CD4-positive, alpha-beta memory T cell (primary cell): ENCODE measurements around the gene APEX1. TPM values are rescaled to one million over a fixed set of nuclear protein-coding genes. Genes with fewer than 3 reads are reported as not detected.

ENCODE experiments used
- CTCF ChIA-PET: fragments of 350-600 bp; sonication (Branson Sonifier 250); formaldehyde crosslinking; loops from one replicate; lab custom pipeline; 2021; ENCODE audit warnings: inconsistent platforms; ENCODE audit not compliant: partially characterized antibody; lab: Charles Lee
- POLR2A ChIA-PET: fragments of 350-600 bp; sonication (Branson Sonifier 250); formaldehyde crosslinking; loops from one replicate; lab custom pipeline; 2021; ENCODE audit not compliant: partially characterized antibody; lab: Charles Lee
- DNase-seq, 5 donors: peaks; one replicate each; pipeline versions ENCODE4 v3.0.0 to v3.0.0-alpha.2; 2020 to 2022; ENCODE audit warnings: mixed read lengths in 1 of 5
- H3K27ac ChIP-seq: one replicate; pipeline ENCODE4 v1.7.0; 2013; ENCODE audit warnings: low read depth, low read length
- H3K27me3 ChIP-seq: 2 replicates; pipeline ENCODE4 v1.7.0; 2013; ENCODE audit warnings: mild to moderate bottlenecking, low read length, moderate library complexity; ENCODE audit not compliant: insufficient read depth
- H3K36me3 ChIP-seq: 2 replicates; pipeline ENCODE4 v1.7.0; 2013; ENCODE audit warnings: mild to moderate bottlenecking, low read length, moderate library complexity; ENCODE audit not compliant: insufficient read depth
- H3K4me1 ChIP-seq: 2 replicates; pipeline ENCODE4 v1.7.0; 2013; ENCODE audit warnings: mild to moderate bottlenecking, low read length, moderate library complexity; ENCODE audit not compliant: insufficient read depth
- H3K4me3 ChIP-seq, 2 donors: one replicate each; pipeline ENCODE4 v1.7.0; 2013; ENCODE audit warnings: low read length in 2 of 2, mild to moderate bottlenecking in 1 of 2
- H3K9me3 ChIP-seq, 2 donors: one replicate each; pipeline ENCODE4 v1.7.0; 2013; ENCODE audit warnings: low read length in 2 of 2, control low read depth in 1 of 2; ENCODE audit not compliant: control insufficient read depth in 1 of 2
- H3K27ac Mint-ChIP-seq, 7 donors: one replicate each; pipeline ENCODE4 v1.8.0; 2020 to 2021; ENCODE audit warnings: mixed read lengths in 7 of 7, mild to moderate bottlenecking in 6 of 7, inconsistent platforms in 3 of 7, moderate library complexity in 3 of 7
- H3K27me3 Mint-ChIP-seq, 2 donors: one replicate each; pipeline ENCODE4 v1.8.0; 2020 to 2021; ENCODE audit warnings: mixed read lengths in 2 of 2
- H3K36me3 Mint-ChIP-seq, 2 donors: one replicate each; pipeline ENCODE4 v1.8.0; 2020 to 2021; ENCODE audit warnings: mixed read lengths in 2 of 2, inconsistent platforms in 1 of 2, mild to moderate bottlenecking in 1 of 2
- H3K4me1 Mint-ChIP-seq, 4 donors: one replicate each; pipeline ENCODE4 v1.8.0; 2020 to 2021; ENCODE audit warnings: mixed read lengths in 4 of 4, mild to moderate bottlenecking in 1 of 4
- H3K4me3 Mint-ChIP-seq, 8 donors: one replicate each; pipeline ENCODE4 v1.8.0; 2020 to 2021; ENCODE audit warnings: mixed read lengths in 8 of 8, mild to moderate bottlenecking in 7 of 8, moderate library complexity in 6 of 8, inconsistent platforms in 3 of 8
- H3K9me3 Mint-ChIP-seq, 8 donors: one replicate each; pipeline ENCODE4 v1.8.0; 2020 to 2021; ENCODE audit warnings: mixed read lengths in 8 of 8, mild to moderate bottlenecking in 5 of 8, inconsistent platforms in 3 of 8, moderate library complexity in 1 of 8
- intact Hi-C: fragments of 100-400 bp; cut with micrococcal nuclease; formaldehyde crosslinking; loops from one replicate; pipeline ENCODE4 v1.15.1; 2023
- polyA plus RNA-seq, 2 donors: library from polyadenylated mRNA; unstranded; fragments of 300-500 nt; fragmentation: Illumina TruSeq; gene quantifications; one replicate each; pipeline ENCODE4 v1.2.3, GENCODE V29; 2021
- total RNA-seq, 2 experiments: library from RNA; stranded (reverse); gene quantifications; one replicate each; pipeline ENCODE4 v1.2.3, GENCODE V29; 2021

APEX1 gene
- total and polyA plus RNA-seq, 4 experiments from 2014 or later, result 102 to 144 (median 122) TPM

DNA sequence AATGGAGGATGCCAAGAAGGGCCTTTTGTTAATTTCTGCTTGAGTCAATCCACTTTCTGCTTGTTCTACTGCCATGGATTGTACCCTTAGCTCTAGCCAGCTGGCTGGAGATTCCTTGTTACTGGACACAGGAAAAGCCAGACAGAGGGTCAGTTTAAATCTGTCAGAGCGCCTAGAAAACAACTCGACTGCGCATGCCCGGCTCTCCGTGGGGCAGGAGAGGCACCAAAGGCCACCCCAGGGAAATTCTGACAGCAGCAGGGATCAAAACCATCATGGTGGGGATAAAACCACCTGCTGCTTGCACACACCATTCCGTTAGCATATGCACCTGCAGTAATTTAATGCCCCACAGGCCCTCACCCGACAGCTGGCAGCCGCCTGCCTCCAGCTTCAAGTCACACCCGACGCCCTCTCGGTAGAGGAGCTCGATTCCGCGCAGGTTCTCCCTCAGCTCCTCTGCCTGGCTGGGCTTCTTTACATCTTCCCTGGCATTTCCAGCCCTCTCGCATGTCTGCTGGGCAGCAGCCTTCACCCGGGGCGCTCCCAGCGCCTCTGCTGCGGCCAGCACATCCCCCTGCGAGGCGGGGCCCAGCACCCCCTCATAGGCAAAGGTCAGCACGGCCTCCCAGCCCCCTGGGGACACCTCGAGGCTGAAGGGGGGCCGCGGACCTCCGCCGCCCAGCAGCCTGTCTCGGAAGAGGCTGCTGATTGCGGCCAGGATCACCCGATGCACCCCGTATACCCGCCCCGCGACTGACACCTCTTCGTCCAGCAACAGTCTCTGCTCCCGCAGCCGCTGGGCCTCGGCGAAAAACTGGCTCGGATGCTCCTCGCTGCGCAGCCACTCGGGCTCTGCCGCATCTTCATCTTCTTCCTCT is 20.1 kb upstream of the APEX1 start:
- POLR2A ChIA-PET, result no interaction called here
- Histone ChIP-seq H3K36me3 (no peaks in the 10 kb centered on the region), H3K4me3 (no peak overlapping the region), H3K4me1 (no peaks in the 10 kb centered on the region), H3K27ac (no peak overlapping the region), H3K27me3 (no peaks in the 10 kb centered on the region), H3K9me3 (no peaks in the 10 kb centered on the region)
- H3K4me3 Mint-ChIP-seq, result no peak overlapping the region
- H3K9me3 Mint-ChIP-seq, result no peaks in the 10 kb centered on the region
- H3K27me3 Mint-ChIP-seq, result no peaks in the 10 kb centered on the region
- peaks cover 0 to 9% (median 0%) of the 10 kb centered on the region in 4 donors for H3K4me1 Mint-ChIP-seq
- CTCF ChIA-PET, result interaction anchor here (1.2 kb wide), 1 partner anchor 19 kb away, joined by 4 read pairs; no protein-coding TSS in a partner anchor
- no peak for DNase-seq
- intact Hi-C loops, result no loop called here
- H3K27ac Mint-ChIP-seq, result no peak overlapping the region
- H3K36me3 Mint-ChIP-seq, result no peaks in the 10 kb centered on the region

DNA sequence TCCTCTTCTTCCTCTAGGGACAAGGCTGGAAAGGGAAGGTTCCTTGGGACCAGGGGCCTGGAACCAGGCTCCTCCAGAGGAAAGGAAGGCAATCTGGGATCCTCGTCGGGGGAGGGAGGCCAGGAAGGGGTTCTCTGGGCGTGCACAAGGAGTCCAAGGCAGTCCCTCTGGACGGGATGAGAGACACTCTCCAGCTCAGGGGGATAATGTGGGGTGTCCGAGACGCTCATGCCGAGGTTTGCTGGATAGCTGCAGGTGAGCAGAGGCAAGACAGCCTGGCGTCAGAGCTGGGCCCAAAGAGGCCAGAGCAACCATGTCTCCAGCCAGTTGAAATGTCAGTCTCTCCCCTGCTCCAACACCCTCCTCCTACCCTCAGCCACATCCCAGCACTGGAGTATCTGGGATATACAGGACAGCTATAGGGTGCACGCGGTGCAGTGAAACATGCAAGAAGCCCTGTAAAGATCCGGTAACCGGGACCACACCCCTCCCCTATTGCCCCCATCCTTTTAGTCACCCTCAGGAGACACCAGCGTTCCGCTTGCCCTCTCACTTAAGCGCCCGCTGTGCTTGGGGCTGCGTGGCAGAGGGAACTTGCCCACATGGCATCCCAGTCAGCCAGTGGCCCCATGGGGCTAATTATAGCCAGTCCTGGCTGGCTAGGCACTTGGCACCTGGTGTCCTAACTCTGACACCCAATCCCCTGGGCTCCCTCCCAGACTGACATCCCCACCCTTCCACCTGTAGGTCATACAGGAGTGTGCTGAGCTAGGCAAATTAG is 19.3 kb upstream of the APEX1 start, which contains the start of gene KLHL33:
KLHL33 (minus strand) TSS at position 585 of the 781 bp plus-strand sequence; CDS start at position 230, 355 bp downstream.
- Histone ChIP-seq H3K36me3 (no peaks in the 10 kb centered on the region), H3K27me3 (no peaks in the 10 kb centered on the region), H3K4me1 (peaks cover 6% of the 10 kb centered on the region), H3K9me3 (no peaks in the 10 kb centered on the region), H3K27ac (no peak within 1 kb of the TSS), H3K4me3 (no peak within 1 kb of the TSS)
- peak within 1 kb of the TSS in 1 of 7 donors; percentile 35 for H3K27ac Mint-ChIP-seq
- no peaks in the 10 kb centered on the region for H3K36me3 Mint-ChIP-seq
- H3K4me1 Mint-ChIP-seq, result peaks cover 3 to 14% (median 6%) of the 10 kb centered on the region in 4 donors
- ChIA-PET POLR2A (no interaction called here), CTCF (no interaction called here)
- H3K9me3 Mint-ChIP-seq, result no peaks in the 10 kb centered on the region
- DNase-seq, result no peak
- no peak within 1 kb of the TSS for H3K4me3 Mint-ChIP-seq
- intact Hi-C loops, result no loop called here
- no peaks in the 10 kb centered on the region for H3K27me3 Mint-ChIP-seq

- Histone ChIP-seq H3K4me1 (peaks cover 12% of the 10 kb centered on the region), H3K9me3 (no peaks in the 10 kb centered on the region), H3K27ac (no peak overlapping the region), H3K4me3 (no peak overlapping the region), H3K36me3 (no peaks in the 10 kb centered on the region), H3K27me3 (no peaks in the 10 kb centered on the region)
- no peaks in the 10 kb centered on the region for H3K27me3 Mint-ChIP-seq
- H3K4me1 Mint-ChIP-seq, result peaks cover 6 to 20% (median 10%) of the 10 kb centered on the region in 4 donors
- H3K4me3 Mint-ChIP-seq, result no peak overlapping the region
- H3K27ac Mint-ChIP-seq, result no peak overlapping the region
- H3K9me3 Mint-ChIP-seq, result no peaks in the 10 kb centered on the region
- ChIA-PET POLR2A (no interaction called here), CTCF (no interaction called here)
- H3K36me3 Mint-ChIP-seq, result no peaks in the 10 kb centered on the region
- no peak for DNase-seq
- intact Hi-C loops, result no loop called here
Observed at GRCh38 chr14:20436363-20436755, 18.7 kb upstream of the APEX1 start.

DNA sequence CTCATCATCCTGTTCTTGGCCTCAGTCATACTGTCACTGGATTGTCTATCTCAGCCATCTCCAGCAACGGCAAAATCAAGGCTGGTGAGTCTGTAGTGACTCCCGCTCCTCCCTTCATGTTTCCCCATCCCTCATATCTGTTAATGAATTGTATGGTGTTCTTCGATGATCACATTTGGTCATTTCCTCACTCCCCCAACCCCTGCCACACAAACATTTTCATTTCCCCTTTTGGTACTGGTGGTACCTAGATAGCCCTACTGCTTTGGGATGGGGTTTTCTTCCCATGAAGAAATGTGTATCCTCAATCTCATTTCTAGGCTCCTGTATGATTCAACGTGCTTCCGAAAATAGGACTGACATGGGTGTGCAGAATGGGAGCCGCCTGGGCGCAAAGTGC is 16.4 kb upstream of the APEX1 start:
- H3K27ac Mint-ChIP-seq, result no peak overlapping the region

GRCh38 chr14:20440465-20440864 is 14.6 kb upstream of the APEX1 start:
- ChIA-PET CTCF (interaction anchor here (3.1 kb wide), 1 partner anchor 25 kb away, joined by 14 read pairs; no protein-coding TSS in a partner anchor), POLR2A (interaction anchor here (0.5 to 2.9 kb wide), 2 partner anchors 14 to 776 kb away, joined by 3 to 9 read pairs; partner anchors contain the start of genes APEX1 and OSGEP)
- no peak overlapping the region for H3K4me3 ChIP-seq
- Mint-ChIP-seq H3K9me3 (no peaks in the 10 kb centered on the region), H3K4me3 (peak overlapping the region in 1 of 8 donors; percentile 27), H3K27me3 (no peaks in the 10 kb centered on the region), H3K27ac (peak overlapping the region in 2 of 7 donors; percentile 53 to 89), H3K4me1 (peaks cover 9 to 27% (median 15%) of the 10 kb centered on the region in 4 donors), H3K36me3 (peaks cover 1 to 4% of the 10 kb centered on the region in 2 donors)
- intact Hi-C loops, result no loop called here
- H3K27me3 ChIP-seq, result no peaks in the 10 kb centered on the region
- no peaks in the 10 kb centered on the region for H3K36me3 ChIP-seq
- H3K9me3 ChIP-seq, result no peaks in the 10 kb centered on the region
- H3K27ac ChIP-seq, result no peak overlapping the region
- peaks cover 17% of the 10 kb centered on the region for H3K4me1 ChIP-seq
- no peak for DNase-seq

More for the DNA sequence above, 16.4 kb upstream of the APEX1 start:
- intact Hi-C loops, result no loop called here
- DNase-seq, result no peak
- H3K4me1 ChIP-seq, result peaks cover 17% of the 10 kb centered on the region
- ChIA-PET CTCF (interaction anchor here (1.3 kb wide), 1 partner anchor 23 kb away, joined by 4 read pairs; no protein-coding TSS in a partner anchor), POLR2A (no interaction called here)
- Mint-ChIP-seq H3K9me3 (no peaks in the 10 kb centered on the region), H3K27me3 (no peaks in the 10 kb centered on the region), H3K4me1 (peaks cover 9 to 27% (median 15%) of the 10 kb centered on the region in 4 donors), H3K36me3 (peaks cover 1 to 4% of the 10 kb centered on the region in 2 donors), H3K4me3 (no peak overlapping the region)
- no peak overlapping the region for H3K4me3 ChIP-seq
- H3K27ac ChIP-seq, result no peak overlapping the region
- no peaks in the 10 kb centered on the region for H3K27me3 ChIP-seq
- H3K9me3 ChIP-seq, result no peaks in the 10 kb centered on the region
- H3K36me3 ChIP-seq, result no peaks in the 10 kb centered on the region

DNA sequence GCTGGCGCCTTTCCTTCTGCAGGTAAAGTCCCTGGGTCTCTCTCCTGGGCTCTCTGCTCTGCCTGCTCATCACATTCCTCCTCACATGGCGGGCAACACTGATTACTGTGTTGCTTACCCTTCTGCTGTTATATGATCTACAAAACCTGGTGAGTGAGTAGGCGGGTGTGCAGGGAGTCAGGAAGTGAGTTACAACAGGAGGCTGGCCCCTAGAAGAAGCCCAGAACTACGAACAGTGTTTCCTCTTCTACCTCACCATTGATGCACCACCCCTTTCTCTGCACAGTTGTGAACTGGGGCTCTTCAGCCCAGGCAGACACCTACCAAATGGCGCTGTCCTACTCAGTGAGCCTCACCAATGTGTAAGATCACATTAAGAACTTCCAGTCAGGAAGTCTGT is 14.1 kb upstream of the APEX1 start:
- Mint-ChIP-seq H3K9me3 (no peaks in the 10 kb centered on the region), H3K27ac (peak overlapping the region; percentile 53 to 89 (median 68)), H3K27me3 (no peaks in the 10 kb centered on the region), H3K4me3 (peak overlapping the region in 4 of 8 donors; percentile 14 to 68 (median 35)), H3K36me3 (peaks cover 1 to 4% of the 10 kb centered on the region in 2 donors), H3K4me1 (peaks cover 9 to 27% (median 15%) of the 10 kb centered on the region in 4 donors)
- ChIA-PET POLR2A (interaction anchor here (0.5 to 2.9 kb wide), 3 partner anchors 14 to 775 kb away, joined by 3 to 9 read pairs (median 5); partner anchors contain the start of genes APEX1, OSGEP and PIP4P1), CTCF (interaction anchor here (1.0 to 3.1 kb wide), 2 partner anchors 26 to 113 kb away, joined by 3 to 14 read pairs; no protein-coding TSS in a partner anchor)
- no peaks in the 10 kb centered on the region for H3K36me3 ChIP-seq
- intact Hi-C loops, result no loop called here
- no peak overlapping the region for H3K4me3 ChIP-seq
- no peaks in the 10 kb centered on the region for H3K9me3 ChIP-seq
- H3K4me1 ChIP-seq, result peaks cover 17% of the 10 kb centered on the region
- no peaks in the 10 kb centered on the region for H3K27me3 ChIP-seq
- peak in 3 of 5 donors; percentile 12 to 36 (median 22) for DNase-seq
- no peak overlapping the region for H3K27ac ChIP-seq
